ENCODE measurements around the gene ZMIZ1.
"Not testable (repeated sequence)": the region's sequence is repeated elsewhere in the genome, so short reads cannot be mapped to it uniquely, and the experiment has no call there.

The ZMIZ1 gene

GRCh38 chr10:79031723-79032122, 37.0 kb upstream of the ZMIZ1 start:
- DNase-seq (ENCODE audit: low spot score), result peak; percentile 3

- DNase-seq (ENCODE audit: low spot score), result peak; percentile 31
Observed at GRCh38 chr10:79034271-79034876, 34.4 kb upstream of the ZMIZ1 start.

GRCh38 chr10:79036416-79036815, 32.4 kb upstream of the ZMIZ1 start:
- DNase-seq (ENCODE audit: low spot score), result not testable (repeated sequence)

DNA sequence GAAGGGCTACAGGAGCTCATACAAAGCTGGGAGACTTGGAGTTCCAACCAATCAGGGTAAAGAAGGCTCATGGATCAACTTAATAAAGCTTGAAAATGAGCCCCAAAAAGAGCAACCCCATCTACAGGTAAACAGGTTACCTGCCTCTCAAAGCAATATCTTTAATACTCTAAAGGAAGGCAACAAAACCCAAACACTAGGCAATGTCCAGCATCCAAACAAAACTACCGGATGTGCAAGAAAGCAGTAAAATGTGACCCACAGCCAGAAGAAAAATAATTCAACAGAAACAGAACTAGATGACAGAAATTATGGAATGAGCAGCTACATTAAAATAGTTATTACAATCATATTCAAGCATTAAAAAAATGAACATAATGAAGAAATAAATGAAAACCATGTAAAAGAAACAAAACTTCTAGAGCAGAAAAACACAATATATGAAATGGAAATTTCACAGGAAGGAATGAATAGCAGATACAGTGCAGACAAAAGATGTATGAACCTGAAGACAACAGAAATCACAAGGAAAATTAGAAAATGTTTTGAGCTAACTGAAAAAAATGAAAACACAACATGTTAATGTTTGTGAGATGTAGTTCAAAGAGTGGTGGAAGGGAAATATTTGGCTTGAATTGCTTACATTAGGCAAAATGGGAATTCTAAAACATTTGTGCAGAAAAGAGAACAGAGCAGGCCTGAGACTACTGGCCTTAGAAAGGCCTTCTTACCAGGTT, 30.5 kb upstream of the ZMIZ1 start:
- DNase-seq (ENCODE audit: low spot score), result no peak

DNA sequence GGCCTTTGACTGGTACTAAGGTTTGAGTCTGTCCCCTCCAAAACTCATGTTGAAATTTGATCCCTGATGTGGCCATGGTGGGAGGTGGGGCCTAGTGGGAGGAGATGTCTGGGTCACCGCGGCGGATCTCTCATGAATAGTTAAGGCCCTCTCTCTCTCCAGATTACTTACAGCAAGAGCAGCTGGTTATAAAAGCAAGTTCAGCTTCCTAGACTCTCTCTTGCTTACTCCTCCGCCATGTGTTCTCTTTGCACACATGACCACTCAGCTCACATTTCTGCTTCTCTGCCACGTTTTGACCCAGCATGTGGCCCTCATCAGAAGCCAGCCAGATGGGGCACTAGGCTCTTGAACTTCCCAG, 29.9 kb upstream of the ZMIZ1 start:
- DNase-seq (ENCODE audit: low spot score), result peak; percentile 53

DNA sequence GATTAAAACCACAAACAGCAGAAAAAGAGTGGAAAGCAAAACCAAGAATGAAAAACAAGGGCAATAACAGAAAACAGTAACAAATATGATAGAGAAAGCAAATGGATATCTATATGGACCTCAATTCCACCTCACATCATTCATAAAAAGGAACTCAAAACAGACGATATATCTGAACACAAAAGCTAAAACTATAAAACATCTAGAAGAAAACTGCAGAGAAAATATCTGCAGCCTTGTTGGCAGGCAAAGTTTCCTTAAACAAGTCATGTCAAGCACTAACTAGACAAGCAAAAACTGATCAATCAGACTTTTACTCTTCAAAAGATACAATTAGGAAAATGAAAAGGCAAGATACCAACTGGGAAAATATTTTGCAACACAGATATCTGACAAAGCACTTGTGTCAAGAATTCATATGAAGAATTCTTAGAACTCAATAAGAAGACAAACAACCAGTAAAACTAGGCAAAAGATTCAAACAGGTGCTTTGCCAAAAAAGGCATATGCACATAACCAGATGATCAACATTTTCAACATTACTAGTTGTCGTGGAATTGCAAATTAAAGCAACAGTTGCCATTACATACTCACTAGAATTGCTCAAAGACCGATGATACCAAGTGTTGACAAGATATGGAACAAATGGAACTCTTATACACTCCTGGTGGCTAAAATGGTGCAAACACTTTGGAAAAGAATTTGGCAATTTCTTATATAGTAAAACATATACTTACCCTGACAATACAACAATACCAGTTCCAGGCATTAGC, 25.9 kb upstream of the ZMIZ1 start:
- no peak for DNase-seq (ENCODE audit: low spot score)

- peak; percentile 55 for DNase-seq (ENCODE audit: low spot score)
Observed at GRCh38 chr10:79044036-79044632, 24.6 kb upstream of the ZMIZ1 start.

DNA sequence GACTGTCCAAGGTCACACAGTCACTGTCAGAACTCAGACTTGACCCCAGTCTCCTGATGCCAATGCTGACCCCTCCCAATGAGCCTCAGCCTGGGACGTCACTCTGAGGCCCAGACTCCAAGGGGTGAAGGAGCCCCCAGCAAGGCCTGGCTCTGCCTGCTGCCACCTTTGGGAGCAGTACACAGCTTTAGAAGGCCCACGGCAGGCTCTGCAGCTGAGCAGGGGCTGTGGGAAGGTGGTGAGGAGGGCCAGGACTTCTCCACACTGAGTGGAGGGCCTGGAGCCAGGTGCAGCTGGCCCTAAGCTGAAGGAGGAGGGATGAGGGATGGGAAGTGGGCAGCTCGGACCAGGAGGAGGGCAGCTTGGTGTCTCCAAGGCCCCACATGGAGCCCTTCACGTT, 23.9 kb upstream of the ZMIZ1 start:
- peak; percentile 53 for DNase-seq (ENCODE audit: low spot score)

- peak; percentile 54 for DNase-seq (ENCODE audit: low spot score)
Observed at GRCh38 chr10:79045566-79046175, 23.1 kb upstream of the ZMIZ1 start.

DNA sequence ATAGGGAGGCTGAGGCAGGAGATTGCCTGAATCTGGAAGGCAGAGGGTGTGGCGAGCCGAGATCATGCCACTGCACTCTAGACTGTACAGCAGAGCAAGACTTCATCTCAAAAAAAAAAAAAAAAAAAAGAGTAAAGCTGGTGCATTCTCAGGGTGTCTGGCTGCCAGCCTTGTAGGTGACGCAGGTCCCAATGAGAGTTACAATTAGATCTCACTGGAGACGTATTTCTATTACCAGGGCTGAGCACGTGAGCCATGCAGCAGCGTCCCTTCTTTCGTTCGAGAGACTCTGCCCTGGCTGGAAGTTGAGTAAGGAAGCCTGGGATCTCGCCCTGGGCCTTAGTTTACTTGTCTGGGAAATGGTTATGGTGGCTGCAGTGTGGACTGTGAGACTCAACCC, 22.4 kb upstream of the ZMIZ1 start:
- DNase-seq (ENCODE audit: low spot score), result peak; percentile 52

DNA sequence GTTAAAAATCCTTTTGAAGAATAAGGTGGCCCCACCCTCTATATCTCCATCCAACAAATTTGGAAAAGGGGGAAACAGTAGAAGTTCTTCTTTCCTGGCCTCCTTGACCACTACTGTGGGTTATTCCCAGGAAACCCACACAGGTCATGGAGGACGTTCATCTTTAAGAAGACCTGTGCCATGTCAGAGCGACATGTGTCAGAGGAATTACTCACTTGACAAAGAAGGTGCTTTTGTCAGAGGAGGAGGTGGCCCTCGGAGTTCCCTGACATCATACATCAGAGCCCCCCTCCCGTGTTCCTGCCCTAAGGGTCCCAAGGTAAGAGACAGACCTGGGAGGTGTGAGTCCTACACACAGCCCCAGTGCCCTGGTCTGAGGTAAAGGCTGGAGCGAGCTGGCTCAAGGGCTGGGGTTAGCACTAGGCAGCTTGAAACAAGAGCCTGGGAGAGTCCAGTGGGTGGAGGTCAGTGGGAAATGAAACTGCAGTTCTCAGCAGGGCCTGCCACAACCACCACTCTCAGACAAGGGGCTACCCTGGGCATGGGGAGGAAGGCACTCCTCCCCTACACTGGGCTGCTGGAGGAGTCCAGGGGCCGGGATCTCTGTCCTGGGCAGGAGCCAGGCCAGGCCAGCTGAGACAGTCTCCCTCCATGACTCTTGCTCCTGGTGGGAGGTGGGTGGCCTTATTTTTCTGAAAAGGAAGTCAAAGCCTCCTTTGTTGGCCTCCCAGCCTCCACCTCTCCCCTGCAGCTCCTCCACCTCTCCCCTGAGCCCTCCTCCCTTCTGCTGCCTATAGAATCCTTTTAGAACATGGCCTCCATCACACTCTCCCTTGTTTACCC, 21.8 kb upstream of the ZMIZ1 start:
- DNase-seq (ENCODE audit: low spot score), result peak; percentile 64

- no peak for DNase-seq (ENCODE audit: low spot score)
Observed at GRCh38 chr10:79047584-79047874, 21.2 kb upstream of the ZMIZ1 start.

- peak; percentile 61 for DNase-seq (ENCODE audit: low spot score)
Observed at GRCh38 chr10:79047875-79048638, 20.7 kb upstream of the ZMIZ1 start.

GRCh38 chr10:79048639-79049550, 19.9 kb upstream of the ZMIZ1 start:
- DNase-seq (ENCODE audit: low spot score), result peak; percentile 38

- DNase-seq (ENCODE audit: low spot score), result peak; percentile 49
Observed at GRCh38 chr10:79049931-79050895, 18.6 kb upstream of the ZMIZ1 start.

DNA sequence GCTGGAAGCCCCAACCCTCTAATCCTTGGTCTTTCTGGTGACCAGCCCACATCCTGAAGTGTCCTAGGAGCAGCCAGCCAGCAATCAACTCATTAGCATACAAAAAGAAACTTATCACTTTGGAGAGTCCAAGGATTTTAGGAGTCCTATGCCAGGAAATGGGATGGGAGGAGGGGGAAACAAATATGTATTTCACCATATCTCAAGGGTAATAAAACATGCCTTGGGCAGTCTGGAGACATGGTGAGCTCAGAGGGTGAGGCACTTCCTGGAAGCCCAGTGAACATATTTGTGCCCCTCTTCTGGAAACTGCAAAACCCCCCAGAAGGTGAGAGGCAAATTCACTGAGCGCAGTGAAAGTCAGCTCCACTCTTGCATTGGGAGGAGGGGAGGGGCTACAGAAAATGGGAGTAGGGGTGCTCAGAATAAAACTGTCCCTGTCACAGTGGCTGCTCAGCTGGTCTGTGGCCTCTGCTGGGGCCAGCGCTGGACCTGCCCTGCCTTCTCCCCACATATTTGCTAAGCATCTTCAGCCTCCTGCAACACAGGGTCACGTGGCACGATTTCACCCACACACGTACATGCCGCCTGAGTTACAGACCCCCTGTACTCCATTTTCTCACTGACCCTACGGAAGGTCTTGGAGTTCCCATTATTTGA, 17.7 kb upstream of the ZMIZ1 start:
- peak; percentile 41 for DNase-seq (ENCODE audit: low spot score)

DNA sequence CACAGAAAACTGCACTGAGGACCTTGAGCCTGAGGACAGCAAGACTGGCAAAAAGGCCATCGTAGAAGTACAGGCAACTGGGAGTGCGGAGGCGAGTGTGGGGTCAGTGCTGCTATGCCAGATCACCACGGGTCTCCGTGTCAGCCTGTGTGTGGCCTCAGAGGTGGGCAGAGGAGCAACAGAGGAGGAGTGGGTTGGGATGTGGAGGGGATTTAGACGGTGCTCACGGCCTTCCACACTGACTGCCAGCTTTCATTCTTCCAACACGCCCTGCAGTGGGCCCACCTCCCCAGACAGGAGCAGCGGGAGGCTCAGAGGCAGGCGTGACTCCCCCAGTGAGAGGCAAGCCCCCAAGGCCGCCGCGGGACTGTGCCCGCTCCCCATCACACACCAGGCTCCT, 17.0 kb upstream of the ZMIZ1 start:
- DNase-seq (ENCODE audit: low spot score), result peak; percentile 40

Measured in left forelimb (tissue), 1 donor.